Hair follicular keratinocyte (primary cell): ENCODE data around the gene LYST. TPM values are rescaled to one million over a fixed set of nuclear protein-coding genes. Genes with fewer than 3 reads are reported as not detected.

Experiments
- total RNA-seq: library from RNA; depleted of rRNA; stranded (reverse); fragments of >200 nt; gene quantifications from 2 replicates; pipeline ENCODE4 v1.2.3, GENCODE V29; 2015

LYST gene, protein sequence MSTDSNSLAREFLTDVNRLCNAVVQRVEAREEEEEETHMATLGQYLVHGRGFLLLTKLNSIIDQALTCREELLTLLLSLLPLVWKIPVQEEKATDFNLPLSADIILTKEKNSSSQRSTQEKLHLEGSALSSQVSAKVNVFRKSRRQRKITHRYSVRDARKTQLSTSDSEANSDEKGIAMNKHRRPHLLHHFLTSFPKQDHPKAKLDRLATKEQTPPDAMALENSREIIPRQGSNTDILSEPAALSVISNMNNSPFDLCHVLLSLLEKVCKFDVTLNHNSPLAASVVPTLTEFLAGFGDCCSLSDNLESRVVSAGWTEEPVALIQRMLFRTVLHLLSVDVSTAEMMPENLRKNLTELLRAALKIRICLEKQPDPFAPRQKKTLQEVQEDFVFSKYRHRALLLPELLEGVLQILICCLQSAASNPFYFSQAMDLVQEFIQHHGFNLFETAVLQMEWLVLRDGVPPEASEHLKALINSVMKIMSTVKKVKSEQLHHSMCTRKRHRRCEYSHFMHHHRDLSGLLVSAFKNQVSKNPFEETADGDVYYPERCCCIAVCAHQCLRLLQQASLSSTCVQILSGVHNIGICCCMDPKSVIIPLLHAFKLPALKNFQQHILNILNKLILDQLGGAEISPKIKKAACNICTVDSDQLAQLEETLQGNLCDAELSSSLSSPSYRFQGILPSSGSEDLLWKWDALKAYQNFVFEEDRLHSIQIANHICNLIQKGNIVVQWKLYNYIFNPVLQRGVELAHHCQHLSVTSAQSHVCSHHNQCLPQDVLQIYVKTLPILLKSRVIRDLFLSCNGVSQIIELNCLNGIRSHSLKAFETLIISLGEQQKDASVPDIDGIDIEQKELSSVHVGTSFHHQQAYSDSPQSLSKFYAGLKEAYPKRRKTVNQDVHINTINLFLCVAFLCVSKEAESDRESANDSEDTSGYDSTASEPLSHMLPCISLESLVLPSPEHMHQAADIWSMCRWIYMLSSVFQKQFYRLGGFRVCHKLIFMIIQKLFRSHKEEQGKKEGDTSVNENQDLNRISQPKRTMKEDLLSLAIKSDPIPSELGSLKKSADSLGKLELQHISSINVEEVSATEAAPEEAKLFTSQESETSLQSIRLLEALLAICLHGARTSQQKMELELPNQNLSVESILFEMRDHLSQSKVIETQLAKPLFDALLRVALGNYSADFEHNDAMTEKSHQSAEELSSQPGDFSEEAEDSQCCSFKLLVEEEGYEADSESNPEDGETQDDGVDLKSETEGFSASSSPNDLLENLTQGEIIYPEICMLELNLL (N-terminal part only)
- total RNA-seq, result 6.8 TPM in 2 replicates

DNA sequence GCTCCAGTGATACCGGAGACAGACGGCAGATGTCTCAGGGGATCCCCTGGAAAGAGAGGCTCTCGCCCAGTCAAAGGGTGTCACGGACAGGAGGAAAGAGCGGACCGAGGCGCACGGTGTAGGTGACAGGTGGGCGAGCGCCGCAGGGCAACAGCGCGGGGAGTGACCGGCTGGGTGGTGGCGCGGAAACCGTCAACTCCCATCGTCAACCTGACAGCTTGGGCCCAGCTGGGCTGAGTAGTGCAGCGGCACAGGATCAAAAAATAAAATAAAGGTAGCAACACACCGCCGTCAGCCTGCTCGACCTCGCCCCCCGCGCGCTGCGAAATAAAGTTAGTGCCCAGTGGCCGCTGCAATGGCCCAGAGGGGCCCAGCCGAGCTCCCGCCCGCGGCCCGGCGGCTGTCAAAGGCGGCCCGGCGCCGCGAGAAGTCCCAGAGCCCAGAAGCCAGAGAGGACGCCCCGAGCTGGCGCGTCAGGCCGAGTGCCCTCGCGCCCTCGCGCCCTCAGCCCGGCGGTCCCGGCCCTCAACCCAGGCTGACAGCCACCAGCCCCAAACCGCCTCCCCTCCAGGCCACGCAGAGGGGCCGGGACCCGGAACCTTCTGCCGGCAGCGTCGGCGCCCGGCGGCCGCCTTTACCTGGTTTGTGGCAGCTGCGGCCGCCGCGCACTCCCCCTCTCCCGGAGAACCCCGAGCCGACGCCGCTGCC lies at the start of gene LYST:
TSS of gene LYST (minus strand) at position 702 of the 708 bp plus-strand sequence. CDS start 36,489 bp downstream, outside the sequence.

DNA sequence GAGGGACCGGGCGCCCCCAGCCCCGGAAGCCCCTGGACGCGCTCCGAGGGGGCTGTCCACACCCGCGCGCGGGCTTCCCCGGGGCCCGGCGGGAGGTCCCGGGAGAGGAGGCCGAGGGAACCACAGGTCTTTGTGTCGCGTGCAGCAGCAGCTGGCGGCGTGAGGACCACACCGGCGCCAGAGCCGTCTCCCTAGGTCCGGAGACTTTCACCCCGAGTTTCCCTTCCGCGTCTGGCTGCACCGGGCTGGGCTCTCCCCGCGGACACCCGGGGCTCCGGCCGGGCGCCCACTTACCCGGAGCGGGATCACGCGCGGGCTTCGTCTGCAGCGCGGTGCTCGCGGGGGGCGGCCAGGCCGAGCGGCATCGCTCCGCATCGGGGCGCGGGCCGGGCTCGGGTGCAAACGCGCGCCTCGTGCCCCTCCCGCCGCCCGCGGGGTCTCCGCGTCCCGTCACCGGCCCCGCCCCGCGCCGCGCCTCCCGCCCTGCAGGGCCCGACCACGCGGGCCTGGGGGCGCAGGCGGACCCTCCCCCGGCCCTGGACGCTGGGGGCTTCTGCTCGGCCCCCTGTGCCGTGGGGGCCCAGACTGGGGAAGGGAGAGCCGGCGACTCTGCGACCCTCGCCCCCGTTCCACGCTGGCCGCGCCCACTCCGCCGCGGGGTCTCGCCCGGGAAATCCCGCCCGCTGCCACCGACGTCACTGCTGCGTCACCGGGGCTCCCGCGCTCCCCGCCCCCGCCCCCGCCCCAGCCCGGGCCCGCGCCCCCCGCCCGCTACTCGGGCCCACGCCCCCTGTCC lies 217.1 kb downstream of the LYST start, which contains the start of gene GNG4:
TSS of gene GNG4 (minus strand) at position 417 of the 796 bp plus-strand sequence. CDS start 65,946 bp downstream, outside the sequence.

Other genes starting within 250 kb of the LYST start
- gene GNG4, start 217.1 kb downstream of the LYST start, total RNA-seq, result 0.16 and 0.30 TPM in 2 replicates
- 4.6 and 8.4 TPM in 2 replicates for gene NID1, start 198.2 kb upstream of the LYST start, total RNA-seq